Measurements from ENCODE around the gene IGFLR1. TPM values are rescaled to one million over a fixed set of nuclear protein-coding genes. Genes with fewer than 3 reads are reported as not detected.
A peak's percentile ranks its signal among the peaks of the same experiment; 100 is the strongest.

The IGFLR1 gene
- polyA plus RNA-seq, 3 donors = 80.5 to 144 (median 119) TPM

GRCh38 chr19:35748106-35749020 is 6.1 kb upstream of the IGFLR1 start, which contains the start of gene LIN37:
LIN37 (plus strand) TSS chr19:35748576; CDS start chr19:35748725, 149 bp downstream.
- peak; percentile 99 to 100 (median 99) for DNase-seq
- peaks cover 46% of the 10 kb centered on the region for H3K79me2 ChIP-seq (ENCODE audit: insufficient read depth, low read length)
- H3K4me3 ChIP-seq (replicated peaks in 1 of 3; ENCODE audit: low read depth in 2 of 3, low read length in 3 of 3) = peak within 1 kb of the TSS; percentile 64 to 96 (median 87)
- Mint-ChIP-seq H3K9me3 (no peaks in the 10 kb centered on the region), H3K4me3 (peak within 1 kb of the TSS; percentile 90 to 93), H3K27ac (peak within 1 kb of the TSS; percentile 84 to 94 (median 91)), H3K36me3 (peaks cover 22% of the 10 kb centered on the region in 2 donors), H3K4me1 (peaks cover 36% of the 10 kb centered on the region), H3K27me3 (ENCODE audit: low read depth in 3 of 3) (peaks cover 0 to 3% (median 0%) of the 10 kb centered on the region in 3 donors)
- 0% methylated on average over 19 of the region's 45 CpGs for WGBS (ENCODE audit: insufficient coverage)
- TF ChIP-seq, protein P1, sequence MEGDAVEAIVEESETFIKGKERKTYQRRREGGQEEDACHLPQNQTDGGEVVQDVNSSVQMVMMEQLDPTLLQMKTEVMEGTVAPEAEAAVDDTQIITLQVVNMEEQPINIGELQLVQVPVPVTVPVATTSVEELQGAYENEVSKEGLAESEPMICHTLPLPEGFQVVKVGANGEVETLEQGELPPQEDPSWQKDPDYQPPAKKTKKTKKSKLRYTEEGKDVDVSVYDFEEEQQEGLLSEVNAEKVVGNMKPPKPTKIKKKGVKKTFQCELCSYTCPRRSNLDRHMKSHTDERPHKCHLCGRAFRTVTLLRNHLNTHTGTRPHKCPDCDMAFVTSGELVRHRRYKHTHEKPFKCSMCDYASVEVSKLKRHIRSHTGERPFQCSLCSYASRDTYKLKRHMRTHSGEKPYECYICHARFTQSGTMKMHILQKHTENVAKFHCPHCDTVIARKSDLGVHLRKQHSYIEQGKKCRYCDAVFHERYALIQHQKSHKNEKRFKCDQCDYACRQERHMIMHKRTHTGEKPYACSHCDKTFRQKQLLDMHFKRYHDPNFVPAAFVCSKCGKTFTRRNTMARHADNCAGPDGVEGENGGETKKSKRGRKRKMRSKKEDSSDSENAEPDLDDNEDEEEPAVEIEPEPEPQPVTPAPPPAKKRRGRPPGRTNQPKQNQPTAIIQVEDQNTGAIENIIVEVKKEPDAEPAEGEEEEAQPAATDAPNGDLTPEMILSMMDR (IDR thresholded peaks at IDR 0.05) = no peak
- no peaks in the 10 kb centered on the region for H3K27me3 ChIP-seq (ENCODE audit: control insufficient read depth in 2 of 2, insufficient read depth in 2 of 2, low read length in 2 of 2)
- peak within 1 kb of the TSS; percentile 78 for H2AFZ ChIP-seq (ENCODE audit: insufficient read depth, low read depth, low read length, poor library complexity, severe bottlenecking)
- peak within 1 kb of the TSS; percentile 87 for H3K4me2 ChIP-seq (replicated peaks; ENCODE audit: extremely low read depth, low read length, poor library complexity, severe bottlenecking)
- no peaks in the 10 kb centered on the region for H4K20me1 ChIP-seq (ENCODE audit: insufficient read depth, low read length)
- intact Hi-C loops (cut with micrococcal nuclease) = loop anchor here (1.0 to 10.0 kb wide), 9 partner anchors 10 to 1586 kb away; partner anchors contain the start of genes CAPNS1 (in 1 of the 2), COX6B1 (in 1 of the 2), ETV2 (in 1 of the 2) and HCST (in 1 of the 2)
- H3K27ac ChIP-seq (ENCODE audit: low read depth in 1 of 2, low read length in 2 of 2) = peak within 1 kb of the TSS; percentile 11 to 71
- H3K4me1 ChIP-seq (ENCODE audit: control insufficient read depth in 1 of 2, insufficient read depth in 2 of 2, low read length in 2 of 2) = peaks cover 37 to 50% of the 10 kb centered on the region in 2 donors
- peaks cover 13 to 16% of the 10 kb centered on the region in 2 donors for H3K36me3 ChIP-seq (replicated peaks in 1 of 2; ENCODE audit: control insufficient read depth in 1 of 2, insufficient read depth in 2 of 2, low read length in 2 of 2)
- H3K9ac ChIP-seq (ENCODE audit: insufficient read depth, low read length, poor library complexity, severe bottlenecking) = peak within 1 kb of the TSS; percentile 68
- H3K9me3 ChIP-seq (replicated peaks in 1 of 2; ENCODE audit: control insufficient read depth in 1 of 2, insufficient read depth in 1 of 2, low read length in 2 of 2) = no peaks in the 10 kb centered on the region

DNA sequence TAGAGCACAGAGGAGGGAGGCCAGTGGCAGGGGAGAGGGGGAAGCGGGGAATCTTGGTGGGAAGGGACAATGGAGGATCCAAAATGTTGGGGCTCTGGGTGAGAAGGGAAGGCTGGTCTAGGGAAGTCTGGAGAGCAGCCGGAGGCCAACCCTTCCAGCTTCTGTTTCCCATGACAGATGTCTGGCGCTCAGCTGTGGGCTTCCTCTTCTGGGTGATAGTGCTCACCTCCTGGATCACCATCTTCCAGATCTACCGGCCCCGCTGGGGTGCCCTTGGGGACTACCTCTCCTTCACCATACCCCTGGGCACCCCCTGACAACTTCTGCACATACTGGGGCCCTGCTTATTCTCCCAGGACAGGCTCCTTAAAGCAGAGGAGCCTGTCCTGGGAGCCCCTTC is 4.3 kb upstream of the IGFLR1 start:
- peaks cover 55 to 68% of the 10 kb centered on the region in 2 donors for H3K4me1 ChIP-seq (ENCODE audit: control insufficient read depth in 1 of 2, insufficient read depth in 2 of 2, low read length in 2 of 2)
- H3K36me3 Mint-ChIP-seq = peaks cover 9 to 14% of the 10 kb centered on the region in 2 donors
- no peak overlapping the region for H3K9ac ChIP-seq (ENCODE audit: insufficient read depth, low read length, poor library complexity, severe bottlenecking)
- H3K27me3 Mint-ChIP-seq (ENCODE audit: low read depth in 3 of 3) = peaks cover 0 to 3% (median 0%) of the 10 kb centered on the region in 3 donors
- H3K27ac ChIP-seq (ENCODE audit: low read depth in 1 of 2, low read length in 2 of 2) = peak overlapping the region; percentile 10 to 97
- no peak overlapping the region for H2AFZ ChIP-seq (ENCODE audit: insufficient read depth, low read depth, low read length, poor library complexity, severe bottlenecking)
- H3K4me3 Mint-ChIP-seq = peak overlapping the region; percentile 95
- TF ChIP-seq, protein P1 (IDR thresholded peaks at IDR 0.05) = no peak
- peaks cover 51% of the 10 kb centered on the region for H3K4me1 Mint-ChIP-seq
- intact Hi-C loops (cut with micrococcal nuclease) = loop anchor here (5.0 to 10.0 kb wide), 8 partner anchors 102 to 1588 kb away; partner anchors contain the start of genes CAPNS1 (in 1 of the 2), COX6B1 (in 1 of the 2), ETV2 (in 1 of the 2) and HCST (in 1 of the 2)
- H3K9me3 Mint-ChIP-seq = no peaks in the 10 kb centered on the region
- H3K79me2 ChIP-seq (ENCODE audit: insufficient read depth, low read length) = peaks cover 54% of the 10 kb centered on the region
- 90% methylated on average over 3 of the region's 5 CpGs for WGBS (ENCODE audit: insufficient coverage)
- H3K36me3 ChIP-seq (replicated peaks in 1 of 2; ENCODE audit: control insufficient read depth in 1 of 2, insufficient read depth in 2 of 2, low read length in 2 of 2) = no peaks in the 10 kb centered on the region
- no peaks in the 10 kb centered on the region for H3K9me3 ChIP-seq (replicated peaks in 1 of 2; ENCODE audit: control insufficient read depth in 1 of 2, insufficient read depth in 1 of 2, low read length in 2 of 2)
- H3K4me2 ChIP-seq (replicated peaks; ENCODE audit: extremely low read depth, low read length, poor library complexity, severe bottlenecking) = peak overlapping the region; percentile 96
- H4K20me1 ChIP-seq (ENCODE audit: insufficient read depth, low read length) = no peaks in the 10 kb centered on the region
- no peak for DNase-seq
- H3K27me3 ChIP-seq (ENCODE audit: control insufficient read depth in 2 of 2, insufficient read depth in 2 of 2, low read length in 2 of 2) = no peaks in the 10 kb centered on the region
- H3K27ac Mint-ChIP-seq = peak overlapping the region in 6 of 7 donors; percentile 100
- H3K4me3 ChIP-seq (replicated peaks in 1 of 3; ENCODE audit: low read depth in 2 of 3, low read length in 3 of 3) = peak overlapping the region in 2 of 3 experiments; percentile 77 to 92
